Activated CD8-positive, alpha-beta memory T cell treated with anti-CD3 and anti-CD28 coated beads, Interleukin-2, amount 50 U/mL, for 1 hour (primary cell): Measurements from ENCODE around the gene PREX1.
"Not testable (repeated sequence)": the region's sequence is repeated elsewhere in the genome, so short reads cannot be mapped to it uniquely, and the experiment has no call there.

Experiments used
- DNase-seq: peaks from one replicate; pipeline ENCODE4 v3.0.0-alpha.2; 2020; ENCODE audit errors: extremely low read depth

Gene PREX1

GRCh38 chr20:48812114-48812513 lies 15.7 kb downstream of the PREX1 start:
- not testable (repeated sequence) for DNase-seq

- no peak for DNase-seq
Measured at GRCh38 chr20:48809673-48810072, 18.1 kb downstream of the PREX1 start.

GRCh38 chr20:48808382-48809034 lies 19.3 kb downstream of the PREX1 start:
- no peak for DNase-seq

- no peak for DNase-seq
Measured at GRCh38 chr20:48807586-48808381, 20.0 kb downstream of the PREX1 start.

- DNase-seq, result no peak
Measured at GRCh38 chr20:48807051-48807450, 20.7 kb downstream of the PREX1 start.

GRCh38 chr20:48805716-48806115 lies 22.1 kb downstream of the PREX1 start:
- no peak for DNase-seq

GRCh38 chr20:48805286-48805685 lies 22.5 kb downstream of the PREX1 start:
- DNase-seq, result no peak

GRCh38 chr20:48804300-48804980 lies 23.4 kb downstream of the PREX1 start:
- no peak for DNase-seq

- no peak for DNase-seq
Measured at GRCh38 chr20:48803176-48804053, 24.4 kb downstream of the PREX1 start.

GRCh38 chr20:48802647-48803046 lies 25.2 kb downstream of the PREX1 start:
- DNase-seq, result no peak

- DNase-seq, result no peak
Measured at GRCh38 chr20:48802216-48802615, 25.6 kb downstream of the PREX1 start.

- DNase-seq, result no peak
Measured at GRCh38 chr20:48801197-48801596, 26.6 kb downstream of the PREX1 start.

GRCh38 chr20:48800177-48800576 lies 27.6 kb downstream of the PREX1 start:
- no peak for DNase-seq

- DNase-seq, result no peak
Measured at GRCh38 chr20:48799328-48800105, 28.3 kb downstream of the PREX1 start.

GRCh38 chr20:48797850-48798747 lies 29.7 kb downstream of the PREX1 start:
- DNase-seq, result no peak

- no peak for DNase-seq
Measured at GRCh38 chr20:48797275-48797825, 30.4 kb downstream of the PREX1 start.

GRCh38 chr20:48795732-48796131 lies 32.1 kb downstream of the PREX1 start:
- DNase-seq, result no peak

- no peak for DNase-seq
Measured at GRCh38 chr20:48794816-48795457, 32.9 kb downstream of the PREX1 start.

GRCh38 chr20:48794360-48794759 lies 33.4 kb downstream of the PREX1 start:
- no peak for DNase-seq
